ENCODE results near the gene MAP7.

The MAP7 gene

DNA sequence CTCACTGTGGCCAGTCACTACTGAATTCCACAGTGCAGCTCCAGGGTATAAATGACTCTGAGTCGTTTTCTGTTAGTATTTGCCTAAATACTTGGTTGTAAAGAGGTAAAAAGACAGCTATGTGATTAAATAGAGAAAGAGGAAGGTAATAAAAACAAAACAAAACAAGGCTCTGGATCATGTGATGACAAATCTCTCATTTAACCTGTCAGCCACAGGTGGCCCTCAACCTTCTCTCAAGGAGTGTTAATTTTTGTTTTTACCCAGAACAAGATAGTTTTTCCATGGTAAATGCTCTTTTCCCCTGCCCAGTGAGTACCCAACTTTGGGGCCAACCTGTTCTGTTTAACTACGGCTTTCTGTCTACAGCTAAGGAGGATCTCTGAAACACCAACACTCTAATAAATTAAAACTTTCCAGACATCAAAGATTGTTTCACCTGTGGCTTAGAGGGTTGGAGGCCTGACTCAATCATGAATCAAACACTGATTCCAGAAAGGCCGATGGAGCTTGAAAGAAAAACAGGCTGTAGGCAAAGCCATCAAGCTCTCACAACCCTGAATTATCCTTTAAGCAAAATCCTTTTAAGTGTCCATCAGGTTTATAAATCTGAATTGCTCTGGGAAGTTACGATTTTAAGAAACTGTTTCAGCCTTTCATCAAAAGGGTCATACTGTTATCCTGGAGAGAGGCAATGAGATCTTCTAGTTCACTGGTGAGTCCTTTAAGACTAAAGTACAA lies 179.1 kb downstream of the MAP7 start:
- DNase-seq, result no peak

DNA sequence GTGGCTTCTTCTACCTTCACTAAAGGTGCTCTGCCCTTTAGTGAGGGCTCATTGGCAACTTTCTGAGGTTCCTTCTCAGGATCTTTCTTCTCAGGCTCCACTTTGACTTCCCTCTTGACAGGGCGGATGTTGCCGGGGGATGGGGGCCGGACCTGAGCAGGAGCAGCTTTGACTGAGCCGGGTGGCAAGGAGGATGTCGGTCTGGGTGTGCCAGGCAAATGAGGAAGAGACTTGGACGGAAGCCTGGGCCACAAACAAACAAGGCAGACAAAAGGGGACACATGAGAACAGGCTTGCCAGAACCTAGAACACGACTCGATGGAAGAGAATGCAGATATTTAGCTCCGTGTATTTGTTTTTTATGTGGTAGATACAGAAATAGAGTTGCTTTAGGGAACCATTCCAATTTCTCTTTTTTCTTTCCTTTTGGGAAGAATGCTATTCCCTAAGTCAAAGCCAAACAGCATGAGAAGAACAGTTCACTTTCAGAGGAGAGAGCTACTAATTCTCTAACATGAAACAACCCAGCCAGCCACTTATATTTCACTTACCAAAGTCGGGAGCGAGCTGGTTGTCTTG lies 184.4 kb downstream of the MAP7 start:
- peak in 1 of 2 donors; percentile 3 for DNase-seq

DNA sequence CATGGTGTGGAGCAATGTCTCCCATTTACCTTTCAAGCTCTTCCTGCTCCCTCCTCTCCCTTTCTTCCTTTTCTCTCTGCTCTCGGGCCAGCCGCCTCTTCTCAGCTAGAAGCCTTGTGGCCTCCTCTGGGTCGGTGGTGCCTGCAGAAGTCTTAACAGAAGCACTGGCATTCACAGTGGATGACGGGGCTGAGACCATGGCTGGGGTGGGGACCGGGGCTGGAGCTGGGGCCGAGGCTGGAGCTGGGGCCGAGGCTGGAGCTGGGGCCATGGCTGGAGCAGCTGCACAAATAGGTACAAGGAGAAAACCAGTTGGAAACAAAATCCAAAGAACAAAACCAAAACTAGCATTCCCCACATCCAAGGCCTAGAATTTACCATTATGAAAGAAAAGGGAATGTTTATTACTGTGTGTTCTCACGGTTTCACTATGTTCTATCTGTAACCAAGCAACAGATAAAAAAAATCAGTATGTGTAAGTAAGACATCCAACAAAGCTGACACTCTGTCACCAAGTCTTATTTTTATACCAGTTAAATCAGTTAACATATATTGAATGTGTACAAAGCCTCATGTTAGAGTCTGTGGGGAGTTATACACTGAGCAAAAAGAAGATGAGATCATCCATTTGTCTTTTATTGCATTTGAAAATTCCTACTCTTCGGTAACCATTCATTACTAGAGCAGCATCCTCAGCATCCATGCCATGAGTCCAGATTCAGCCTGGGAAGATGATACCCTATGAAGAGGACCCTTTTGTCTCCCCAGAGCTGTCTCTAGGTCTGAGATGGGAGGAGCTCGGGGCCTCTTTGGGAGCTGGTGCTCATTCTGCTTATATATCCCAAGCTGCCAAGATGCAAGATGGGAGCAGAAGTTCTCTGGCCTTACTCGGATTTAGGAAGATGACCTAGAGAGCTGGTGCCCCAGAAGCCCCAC lies 187.5 kb downstream of the MAP7 start:
- DNase-seq, result no peak

DNA sequence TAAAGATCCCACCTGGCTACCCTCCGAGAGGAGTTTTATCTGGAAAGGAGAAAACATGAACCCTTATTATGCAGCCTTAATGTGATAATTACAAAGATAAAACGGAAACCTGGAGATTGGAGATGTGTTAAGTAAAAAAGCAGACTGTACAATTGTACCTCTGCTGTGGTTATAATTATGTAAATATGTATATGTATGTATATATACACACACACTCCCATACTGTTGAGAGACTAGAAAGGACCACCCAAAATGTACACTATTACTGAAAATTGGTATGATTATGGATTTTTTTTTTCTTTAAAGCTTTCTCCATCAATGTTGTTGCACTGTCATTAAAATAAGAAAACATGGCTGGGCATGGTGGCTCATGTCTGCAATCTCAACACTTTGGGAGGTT lies 188.4 kb downstream of the MAP7 start:
- DNase-seq, result no peak

DNA sequence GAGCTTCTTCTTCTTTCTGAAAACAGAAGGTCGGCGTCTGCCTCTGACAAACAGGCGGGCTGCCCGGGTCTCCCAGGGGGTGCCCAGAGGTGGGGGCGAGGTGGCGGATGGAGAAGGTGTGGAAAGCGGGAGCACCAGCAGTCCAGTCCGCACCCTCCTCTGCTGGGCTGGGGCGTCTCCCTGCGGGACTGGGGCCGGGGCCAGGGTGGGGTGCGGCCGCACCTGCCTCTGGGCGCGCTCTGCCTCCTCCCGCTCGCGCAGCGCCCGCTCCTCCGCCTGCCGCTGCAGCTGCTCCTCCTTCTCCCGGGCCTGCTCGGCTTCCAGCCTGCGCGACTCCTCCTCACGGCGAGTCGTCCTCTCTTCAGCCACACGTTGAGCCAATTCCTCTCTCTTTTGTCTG lies 189.4 kb downstream of the MAP7 start:
- no peak for DNase-seq

DNA sequence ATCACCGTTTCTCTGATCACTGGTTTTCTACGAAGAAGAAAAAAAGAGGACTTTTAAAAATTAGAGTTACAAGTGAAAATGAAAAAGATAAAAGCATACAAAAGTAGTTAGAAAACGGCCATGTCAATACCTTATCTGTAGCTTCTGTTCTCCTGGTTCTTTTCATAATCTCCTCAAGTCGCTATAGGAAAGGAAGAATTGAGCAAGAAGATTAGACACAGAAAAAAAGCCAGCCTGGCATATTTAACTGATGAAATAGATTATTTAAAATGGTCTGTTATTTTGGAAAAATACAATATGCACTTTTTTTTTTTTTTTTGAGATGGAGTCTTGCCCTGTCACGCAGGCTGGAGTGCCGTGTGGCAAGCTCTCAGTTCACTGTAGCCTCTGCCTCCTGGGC lies 190.4 kb downstream of the MAP7 start:
- no peak for DNase-seq

DNA sequence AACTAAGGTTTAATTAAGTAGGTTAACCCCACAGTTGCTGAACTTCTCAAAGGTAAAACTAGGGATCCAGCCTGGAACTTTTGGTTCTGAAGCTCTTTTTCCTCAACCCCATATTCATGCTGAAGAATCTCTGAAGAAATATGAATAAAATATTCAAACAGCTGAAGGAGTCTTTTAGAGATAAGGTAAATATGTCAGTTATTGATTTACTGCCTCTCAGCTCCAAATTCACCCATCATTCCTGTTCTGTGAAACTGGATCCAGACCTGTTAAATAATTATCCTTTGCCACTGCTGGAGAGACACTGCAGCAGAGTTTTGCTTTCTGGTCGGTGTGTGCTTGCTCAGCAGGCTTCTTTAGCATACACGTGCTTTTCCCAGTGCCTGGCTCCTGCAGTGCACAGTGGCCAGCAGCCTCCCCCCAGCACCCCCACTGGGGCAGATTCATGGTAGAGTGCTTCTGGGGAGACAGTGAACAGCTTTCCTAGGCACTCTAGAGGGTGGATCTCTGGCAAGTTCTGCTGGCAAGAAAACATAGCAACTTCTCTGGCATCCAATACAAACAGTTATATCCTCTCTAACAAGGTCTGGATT lies 198.6 kb downstream of the MAP7 start:
- no peak for DNase-seq

DNA sequence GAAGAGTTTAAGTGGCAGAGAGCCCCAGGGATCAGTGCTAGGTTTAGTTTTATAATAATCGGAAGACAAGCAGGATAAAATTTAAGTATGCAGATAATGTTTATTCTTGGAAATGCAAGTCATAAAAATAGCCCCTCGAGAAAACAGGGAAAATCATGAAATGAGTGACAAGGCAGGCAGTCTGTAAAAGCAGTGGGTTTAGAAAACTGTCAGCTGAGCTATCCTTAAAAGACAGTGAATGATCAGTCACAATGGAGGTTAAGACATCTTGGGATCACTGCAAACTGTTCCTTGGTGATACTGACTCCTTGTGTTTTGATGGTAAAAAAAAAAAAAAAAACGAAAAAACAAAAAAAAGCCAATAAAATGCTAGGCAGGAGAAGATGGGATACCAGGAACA lies 199.3 kb downstream of the MAP7 start:
- DNase-seq, result no peak

DNA sequence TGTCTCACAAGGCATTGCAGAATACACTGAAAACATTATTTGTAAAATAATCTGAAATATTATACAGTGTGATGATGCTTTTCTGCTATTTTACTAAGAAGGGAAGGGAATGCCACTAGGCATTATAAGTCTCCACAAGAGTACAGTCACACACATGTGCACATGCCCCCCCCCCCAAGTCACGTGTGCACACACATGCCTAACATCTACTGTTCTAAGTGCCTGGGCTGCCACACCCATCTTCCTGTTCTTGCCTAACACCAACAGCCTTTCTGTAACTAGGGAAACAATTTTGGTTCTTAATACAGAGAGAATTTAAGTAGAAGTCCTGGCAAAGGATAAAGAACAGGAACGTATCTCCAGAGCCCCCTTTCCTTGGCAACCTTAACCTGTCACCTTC lies 202.4 kb downstream of the MAP7 start:
- DNase-seq, result no peak

DNA sequence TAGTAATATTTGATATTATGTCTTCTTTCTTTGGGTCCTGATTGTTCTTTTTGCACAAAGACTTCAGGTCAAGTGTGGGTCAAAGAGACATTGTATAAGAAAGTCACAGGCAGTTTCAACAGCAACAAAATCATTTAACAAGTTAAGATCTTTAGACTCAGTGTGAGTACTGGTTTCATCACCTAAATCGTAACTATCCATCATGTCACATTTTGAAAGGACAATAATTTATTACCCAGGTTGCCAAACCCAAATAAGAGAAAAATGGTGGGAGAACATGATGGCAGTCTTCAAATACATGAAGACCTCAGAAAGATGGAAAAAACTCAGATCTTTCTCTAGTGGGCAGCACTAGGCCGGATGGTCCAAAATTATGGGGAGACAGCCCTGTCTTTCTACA lies 205.1 kb downstream of the MAP7 start:
- no peak for DNase-seq

DNA sequence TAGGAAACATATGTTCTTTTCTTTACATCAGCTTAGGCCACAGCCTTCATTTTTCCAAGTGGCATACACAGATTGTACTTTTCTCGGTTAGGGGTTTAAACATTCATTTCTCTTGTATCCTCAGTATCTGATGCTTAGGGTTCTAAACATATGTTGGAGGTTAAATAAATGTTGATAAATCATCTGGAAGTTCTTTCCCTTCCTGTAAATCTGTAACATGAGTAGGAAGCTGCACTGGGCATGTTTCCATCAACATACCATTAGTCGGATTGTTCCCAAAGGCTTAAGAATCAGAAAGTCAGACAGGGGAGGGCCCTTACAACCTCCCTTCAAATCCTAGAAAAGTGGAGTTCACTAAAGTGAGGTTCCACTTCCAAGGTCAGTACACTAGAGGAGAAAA lies 205.8 kb downstream of the MAP7 start:
- no peak for DNase-seq

DNA sequence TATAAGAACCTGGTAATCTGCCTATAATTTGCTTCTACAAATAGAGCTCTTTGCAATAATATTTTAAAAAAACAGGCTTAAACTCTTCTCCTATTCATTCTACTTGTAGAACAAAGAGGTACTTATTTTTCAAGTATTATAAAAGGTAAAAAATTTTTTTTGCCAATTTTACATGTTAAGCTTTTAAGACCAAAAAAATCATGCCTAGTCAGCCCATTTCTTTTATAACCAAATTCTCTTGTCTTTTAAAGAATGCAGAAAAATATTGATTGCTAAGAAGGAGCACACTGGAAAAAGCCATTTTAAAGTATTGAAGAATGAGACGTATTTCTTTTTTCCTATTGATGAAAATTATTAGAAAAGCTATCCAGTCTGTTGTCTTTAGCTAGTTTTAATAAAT lies 206.5 kb downstream of the MAP7 start:
- DNase-seq, result no peak

DNA sequence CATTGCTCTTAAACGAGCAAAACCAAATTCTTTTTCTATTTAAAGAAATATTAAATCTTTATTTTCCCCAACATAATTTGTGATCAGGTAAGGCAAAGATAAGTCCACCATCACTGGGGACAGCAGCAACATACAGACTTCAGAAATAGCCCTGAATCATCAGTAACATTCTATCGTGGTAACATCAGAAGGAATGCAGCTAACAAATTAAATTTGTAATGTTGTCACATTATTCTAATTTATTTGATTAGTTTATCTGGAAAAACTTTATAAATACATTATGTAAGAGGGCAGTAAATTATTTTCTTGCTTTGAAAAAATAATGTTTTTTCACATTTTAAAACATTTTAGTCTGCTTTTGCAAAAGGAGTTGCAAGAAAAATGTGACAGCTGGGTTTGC lies 206.9 kb downstream of the MAP7 start:
- no peak for DNase-seq

DNA sequence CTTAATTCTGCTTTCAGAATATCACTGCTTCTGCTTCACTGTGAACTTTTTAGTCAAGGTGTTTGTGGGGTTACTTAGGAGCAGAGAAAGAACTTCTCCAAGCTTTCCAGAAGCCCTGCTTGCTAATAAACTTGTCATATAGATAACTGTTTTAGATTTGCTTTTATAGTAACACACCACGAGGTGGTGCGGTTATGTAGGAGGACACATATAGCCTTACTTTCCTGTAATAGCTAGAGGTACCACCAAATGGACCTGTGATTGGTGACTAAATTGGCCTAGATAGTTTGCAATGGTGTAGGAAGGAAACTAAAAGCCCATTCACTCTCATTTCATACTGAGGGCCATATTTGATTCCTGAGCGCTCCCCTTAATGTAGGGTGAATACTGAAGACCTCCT lies 208.3 kb downstream of the MAP7 start:
- DNase-seq, result no peak

DNA sequence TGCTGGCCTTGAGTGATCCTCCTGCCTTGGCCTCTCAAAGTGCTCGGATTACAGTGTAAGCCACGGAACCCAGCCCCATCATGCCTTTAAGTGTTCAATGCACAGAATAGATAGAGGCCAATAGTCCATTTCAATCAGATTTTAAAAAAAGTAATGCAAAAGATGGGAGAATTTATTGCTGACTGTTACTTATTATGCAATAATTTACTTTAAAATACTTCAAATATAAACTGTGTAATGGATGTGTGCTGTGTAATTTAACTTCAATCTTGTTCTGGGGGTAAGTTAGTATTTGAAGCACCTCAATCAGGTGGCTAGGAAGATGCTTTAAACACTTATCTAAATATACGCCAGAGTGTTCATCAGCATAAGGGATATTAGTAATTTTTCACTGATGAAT lies 208.9 kb downstream of the MAP7 start:
- no peak for DNase-seq

DNA sequence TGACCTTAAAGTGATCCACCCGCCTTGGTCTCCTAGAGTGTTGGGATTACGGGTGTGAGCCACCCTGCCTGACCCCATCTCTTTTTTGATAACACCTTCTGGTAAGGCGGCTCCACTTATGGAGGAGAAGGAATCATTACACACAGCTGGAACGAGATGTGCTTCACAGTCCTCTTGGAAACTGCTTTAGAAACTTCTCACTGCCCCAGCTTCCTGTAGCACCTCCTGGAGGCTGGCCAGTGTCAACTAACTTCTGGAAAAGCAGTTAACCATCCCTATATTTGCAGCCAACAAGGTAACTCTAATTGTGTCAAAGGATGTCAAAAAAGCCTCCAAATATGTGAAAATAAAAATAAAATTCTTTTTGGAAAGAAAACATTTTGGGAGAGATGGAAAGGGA lies 211.7 kb downstream of the MAP7 start:
- DNase-seq, result no peak

DNA sequence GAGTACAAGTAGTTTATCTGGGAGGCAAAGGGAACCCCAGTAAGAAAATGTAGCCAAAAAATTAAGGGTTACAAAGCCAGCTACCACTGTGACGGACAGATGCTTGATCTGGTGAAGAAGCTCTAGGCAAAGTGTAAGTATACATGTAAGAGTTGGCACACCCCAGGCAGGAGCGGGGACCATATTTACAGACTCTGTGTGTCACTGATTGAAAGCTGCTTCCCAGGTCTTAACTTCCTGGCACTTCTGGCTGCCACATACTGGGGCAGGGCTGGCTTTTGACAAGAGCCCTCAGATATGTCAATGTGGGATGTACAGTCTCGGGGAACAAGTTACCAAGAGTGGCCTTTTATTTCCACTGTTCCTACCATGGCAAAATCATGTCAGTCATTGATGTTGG lies 212.6 kb downstream of the MAP7 start:
- DNase-seq, result no peak

DNA sequence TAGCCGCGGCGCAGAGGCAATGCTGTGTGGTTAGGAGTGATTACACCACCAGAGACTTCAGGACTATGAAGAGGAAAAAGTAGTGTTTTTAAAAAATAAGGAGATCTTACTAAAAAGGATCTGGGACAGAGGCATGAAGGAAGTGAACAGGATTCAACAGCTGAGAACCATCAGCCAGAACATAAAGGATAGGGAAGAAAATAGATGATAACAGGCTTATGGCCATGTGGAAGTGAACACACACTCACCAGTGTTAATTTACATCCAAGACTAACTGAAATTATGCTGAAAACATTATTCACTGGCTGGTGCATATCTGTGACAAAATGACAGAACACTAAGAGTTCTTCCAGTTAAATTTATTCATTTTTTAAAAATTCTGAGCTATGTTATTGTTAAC lies 213.1 kb downstream of the MAP7 start:
- DNase-seq, result no peak

DNA sequence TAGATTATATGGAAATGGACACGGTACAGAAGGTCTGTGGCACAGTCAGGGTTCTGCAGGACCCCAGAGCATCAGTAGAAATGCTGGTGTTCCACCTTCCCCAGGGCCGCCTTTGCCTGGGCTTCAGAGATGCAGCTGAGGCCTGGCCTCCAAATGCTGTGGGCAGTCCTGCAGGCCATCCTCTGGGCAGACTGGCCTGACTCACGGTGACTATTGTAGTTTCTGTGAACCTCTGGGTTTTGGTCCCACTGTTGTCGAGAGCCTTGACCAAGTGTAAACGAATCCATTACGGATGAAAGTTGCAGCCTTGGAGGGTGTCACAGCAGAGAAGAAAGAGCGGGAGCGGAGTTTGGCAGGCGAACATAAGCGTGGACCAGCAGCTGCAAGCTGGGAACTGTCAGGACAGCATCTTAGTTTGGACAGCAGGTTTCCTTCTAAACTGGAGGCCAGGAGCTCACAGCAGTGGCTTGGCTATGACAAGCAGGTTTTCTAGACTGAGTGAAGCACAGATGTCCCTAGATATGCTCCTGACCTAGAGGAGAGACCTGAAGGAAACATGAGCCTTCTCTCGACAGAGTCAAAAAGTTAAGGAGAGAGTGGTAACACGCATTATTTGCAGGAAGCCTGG lies 214.4 kb downstream of the MAP7 start:
- no peak for DNase-seq

DNA sequence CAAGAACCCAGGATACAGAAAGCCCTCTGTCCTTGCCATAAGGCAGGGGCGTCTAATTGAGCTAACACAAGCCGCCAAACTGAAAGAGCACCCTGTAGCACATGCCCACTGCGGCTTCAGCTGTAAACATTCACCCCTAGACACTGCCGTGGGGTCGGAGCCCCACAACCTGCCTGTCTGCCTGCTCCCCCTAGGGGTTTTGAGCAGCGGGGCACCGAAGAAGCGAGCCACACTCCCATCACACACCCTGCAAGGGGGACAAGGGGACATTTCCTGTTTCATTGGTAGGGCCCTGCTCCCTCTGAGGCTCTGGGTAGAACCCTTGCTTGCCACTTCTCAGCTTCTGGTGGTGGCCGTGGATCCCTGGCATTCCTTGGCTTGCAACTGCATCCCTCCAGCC lies 215.4 kb downstream of the MAP7 start:
- DNase-seq, result no peak

DNA sequence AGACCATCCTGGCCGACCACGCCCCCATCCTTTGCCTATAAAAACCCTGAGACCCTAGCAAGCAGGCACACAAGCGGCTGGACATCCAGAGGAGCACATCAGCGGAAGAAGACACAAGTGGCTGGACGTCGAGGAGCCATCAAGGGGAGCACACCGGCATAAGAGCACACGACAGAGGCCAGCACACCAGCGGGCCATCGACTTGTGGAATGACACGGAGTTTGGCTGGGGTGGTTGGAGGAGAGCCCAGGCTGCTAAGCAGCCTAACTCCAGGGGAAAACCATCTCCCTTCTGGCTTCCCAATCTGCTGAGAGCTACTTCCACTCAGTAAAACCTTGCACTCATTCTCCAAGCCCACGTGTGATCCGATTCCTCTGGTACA lies 215.8 kb downstream of the MAP7 start:
- no peak for DNase-seq

DNA sequence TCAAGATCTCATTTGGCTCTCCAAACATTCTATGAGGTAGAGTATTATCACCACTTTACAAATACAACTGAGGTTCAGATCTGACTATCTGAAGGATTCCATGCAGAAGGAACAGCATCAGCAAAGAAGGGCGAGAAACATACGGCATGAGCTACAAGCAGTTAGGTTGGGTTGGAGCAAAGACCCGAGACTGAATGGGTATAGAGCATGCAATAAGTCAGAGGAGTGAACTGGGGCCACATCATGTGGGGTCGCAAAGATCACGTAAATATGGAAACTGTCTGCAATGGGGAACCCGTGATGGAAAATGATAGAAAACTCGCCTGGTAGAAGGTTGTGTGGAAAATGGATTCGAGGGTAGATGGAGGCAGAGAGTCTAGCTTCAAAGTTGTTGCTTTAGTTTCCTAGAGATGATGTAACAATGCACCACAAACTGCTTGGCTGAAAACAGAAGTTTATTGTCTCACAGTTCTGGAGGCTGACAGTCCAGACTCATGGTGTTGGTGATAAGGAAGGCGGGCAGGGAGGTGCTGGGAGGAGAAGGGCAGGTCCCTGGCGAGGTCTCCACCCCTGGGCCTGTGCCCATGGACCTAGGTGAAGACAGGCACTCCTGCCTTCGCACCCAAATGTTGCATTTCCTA lies 216.3 kb downstream of the MAP7 start:
- no peak for DNase-seq

DNA sequence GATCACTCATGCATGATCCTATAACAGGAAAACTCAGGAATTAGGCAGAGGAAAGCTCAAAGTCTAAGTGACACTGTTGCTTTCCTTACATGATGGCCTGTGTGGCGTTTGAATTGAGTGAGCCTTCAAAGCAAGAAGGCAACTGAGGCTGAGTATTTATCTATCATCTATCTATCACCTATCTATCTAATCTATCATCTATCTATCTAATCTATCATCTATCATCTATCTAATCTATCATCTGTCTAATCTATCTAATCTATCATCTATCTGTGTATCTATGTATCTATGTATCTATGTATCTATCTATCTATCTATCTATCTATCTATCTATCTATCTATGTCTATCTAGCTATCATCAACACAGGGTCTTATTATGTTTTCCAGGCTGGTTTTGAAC lies 218.8 kb downstream of the MAP7 start:
- DNase-seq, result no peak

All from activated CD4-positive, alpha-beta T cell treated with anti-CD3 and anti-CD28 coated beads for 4 hours (primary cell).